Adrenal gland (tissue), 12 donors: ENCODE results near the gene GRIK1. TPM values are rescaled to one million over a fixed set of nuclear protein-coding genes. Genes with fewer than 3 reads are reported as not detected.

ENCODE experiments used
- DNase-seq, 7 donors: peaks; one replicate each; pipeline ENCODE4 v3.0.0-alpha.2; 2019 to 2020
- H3K27ac ChIP-seq, 5 donors: fragments of 200-600 bp; sonication (generic) in 4 of 5; 1 replicate in 3 of 5; 2 replicates in 2 of 5; pipeline versions ENCODE4 v1.5.1 to v1.8.0; 2016 to 2020; ENCODE audit warnings: mild to moderate bottlenecking in 1 of 5
- H3K27me3 ChIP-seq: fragments of 200-600 bp; 2 replicates; pipeline ENCODE4 v1.8.0; 2021
- H3K36me3 ChIP-seq, 2 donors: fragments of 200-600 bp; replicated peaks in 1 of 2; 1 replicate in 1 of 2; 2 replicates in 1 of 2; pipeline versions ENCODE4 v1.5.1 to v1.8.0; 2018 to 2022
- H3K4me1 ChIP-seq, 2 donors: fragments of 200-600 bp; replicated peaks in 1 of 2; 1 replicate in 1 of 2; 2 replicates in 1 of 2; pipeline versions ENCODE4 v1.5.1 to v1.8.0; 2018 to 2021
- H3K4me3 ChIP-seq, 4 donors: fragments of 200-600 bp; sonication (generic) in 3 of 4; one replicate each; pipeline ENCODE4 v1.5.1; 2016 to 2018
- H3K9me3 ChIP-seq, 3 donors: fragments of 200-600 bp; sonication (generic) in 1 of 3; replicated peaks in 1 of 3; 1 replicate in 2 of 3; 2 replicates in 1 of 3; pipeline versions ENCODE4 v1.5.1 to v1.8.0; 2016 to 2021
- POLR2A ChIP-seq, 2 donors: fragments of 450-650 bp; IDR thresholded peaks; one replicate each; pipeline ENCODE4 v1.6.1; 2017; ENCODE audit warnings: antibody characterized with exemption in 2 of 2, mild to moderate bottlenecking in 2 of 2, moderate library complexity in 1 of 2
- WGBS, 4 donors: extraction: QIAGEN DNeasy Blood & Tissue Kit in 2 of 4; methylation state at CpG; one replicate each; pipeline versions ENCODE4 v1.1.5 to v1.1.7; 2013 to 2017; 5-methylcytosine and 5-hydroxymethylcytosine counted together
- intact Hi-C, 2 donors: fragments of 100-400 bp; cut with DNase I; formaldehyde crosslinking; loops; one replicate each; pipeline versions ENCODE4 v1.14.1 to v1.15.0; 2022 to 2023
- polyA plus RNA-seq, 3 donors: library from polyadenylated mRNA; stranded (reverse); fragments of 200-250 nt in 2 of 3; fragments of 350-450 nt in 1 of 3; fragmentation: Illumina TruSeq in 1 of 3; extraction: RNeasy Lipid Tissue Mini Kit (QIAGEN cat#74804) in 1 of 3; gene quantifications; one replicate each; pipeline ENCODE4 v1.2.3, GENCODE V29; 2013 to 2014
- total RNA-seq, 9 donors: library from RNA; depleted of rRNA in 4 of 9; stranded (reverse); fragments of >200 nt in 4 of 9; fragments of 120-200 nt in 1 of 9; fragmentation: NEBNext Ultra II Directional in 1 of 9; extraction: Animal tissue kit (Norgen Biotek cat#: 25700) in 1 of 9; gene quantifications; one replicate each; pipeline versions ENCODE4 v1.1.0 to v1.2.4, GENCODE V29; 2013 to 2023
- TF ChIP-seq, protein P1 (sequence below), 6 experiments: fragments of 450-650 bp in 4 of 6; fragments of 200-600 bp in 2 of 6; sonication (generic) in 1 of 6; IDR thresholded peaks; 1 replicate in 5 of 6; 2 replicates in 1 of 6; pipeline versions ENCODE4 v1.5.1 to v1.8.0; 2016 to 2021; ENCODE audit warnings: antibody characterized with exemption in 6 of 6, mild to moderate bottlenecking in 2 of 6, moderate library complexity in 1 of 6
- donor health status: healthy with polysubstance abuse.
- donor health status: Bipolar disorder and iron deficiency.
- donor health status: DM: yes; HTN: yes; CAD: no.
- donor health status: DM: no; HTN: no; CAD: no.
- donor health status: DM: no; HTN: no; CAD: no.
- donor health status: DM: yes; HTN: yes; CAD: no.

Gene GRIK1
- total and polyA plus RNA-seq, 12 donors = 0.23 to 47.4 (median 8.1) TPM; not detected in 3

GRCh38 chr21:29499229-29499628 lies 440.6 kb downstream of the GRIK1 start:
- no peak for DNase-seq
- H3K9me3 ChIP-seq = no peaks in the 10 kb centered on the region
- H3K4me3 ChIP-seq = no peak overlapping the region
- no peak overlapping the region for H3K27ac ChIP-seq
- 94 to 99% (median 96%) methylated on average over 4 of the region's 4 CpGs for WGBS, 4 donors
- intact Hi-C loops = no loop called here
- no peak for TF ChIP-seq POLR2A (IDR thresholded peaks at IDR 0.05)
- TF ChIP-seq, protein P1, sequence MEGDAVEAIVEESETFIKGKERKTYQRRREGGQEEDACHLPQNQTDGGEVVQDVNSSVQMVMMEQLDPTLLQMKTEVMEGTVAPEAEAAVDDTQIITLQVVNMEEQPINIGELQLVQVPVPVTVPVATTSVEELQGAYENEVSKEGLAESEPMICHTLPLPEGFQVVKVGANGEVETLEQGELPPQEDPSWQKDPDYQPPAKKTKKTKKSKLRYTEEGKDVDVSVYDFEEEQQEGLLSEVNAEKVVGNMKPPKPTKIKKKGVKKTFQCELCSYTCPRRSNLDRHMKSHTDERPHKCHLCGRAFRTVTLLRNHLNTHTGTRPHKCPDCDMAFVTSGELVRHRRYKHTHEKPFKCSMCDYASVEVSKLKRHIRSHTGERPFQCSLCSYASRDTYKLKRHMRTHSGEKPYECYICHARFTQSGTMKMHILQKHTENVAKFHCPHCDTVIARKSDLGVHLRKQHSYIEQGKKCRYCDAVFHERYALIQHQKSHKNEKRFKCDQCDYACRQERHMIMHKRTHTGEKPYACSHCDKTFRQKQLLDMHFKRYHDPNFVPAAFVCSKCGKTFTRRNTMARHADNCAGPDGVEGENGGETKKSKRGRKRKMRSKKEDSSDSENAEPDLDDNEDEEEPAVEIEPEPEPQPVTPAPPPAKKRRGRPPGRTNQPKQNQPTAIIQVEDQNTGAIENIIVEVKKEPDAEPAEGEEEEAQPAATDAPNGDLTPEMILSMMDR (IDR thresholded peaks at IDR 0.05) = no peak
- no peaks in the 10 kb centered on the region for H3K36me3 ChIP-seq
- H3K27me3 ChIP-seq = no peaks in the 10 kb centered on the region
- no peaks in the 10 kb centered on the region for H3K4me1 ChIP-seq

GRCh38 chr21:29496337-29496736 lies 443.5 kb downstream of the GRIK1 start:
- Histone ChIP-seq H3K36me3 (no peaks in the 10 kb centered on the region), H3K27me3 (no peaks in the 10 kb centered on the region), H3K4me1 (no peaks in the 10 kb centered on the region), H3K9me3 (no peaks in the 10 kb centered on the region), H3K4me3 (no peak overlapping the region), H3K27ac (no peak overlapping the region)
- no peak for TF ChIP-seq POLR2A (IDR thresholded peaks at IDR 0.05)
- TF ChIP-seq, protein P1 (IDR thresholded peaks at IDR 0.05) = no peak
- 25 to 42% (median 40%) methylated on average over 1 of the region's 1 CpG for WGBS, 4 donors
- intact Hi-C loops = no loop called here
- DNase-seq = no peak

DNA sequence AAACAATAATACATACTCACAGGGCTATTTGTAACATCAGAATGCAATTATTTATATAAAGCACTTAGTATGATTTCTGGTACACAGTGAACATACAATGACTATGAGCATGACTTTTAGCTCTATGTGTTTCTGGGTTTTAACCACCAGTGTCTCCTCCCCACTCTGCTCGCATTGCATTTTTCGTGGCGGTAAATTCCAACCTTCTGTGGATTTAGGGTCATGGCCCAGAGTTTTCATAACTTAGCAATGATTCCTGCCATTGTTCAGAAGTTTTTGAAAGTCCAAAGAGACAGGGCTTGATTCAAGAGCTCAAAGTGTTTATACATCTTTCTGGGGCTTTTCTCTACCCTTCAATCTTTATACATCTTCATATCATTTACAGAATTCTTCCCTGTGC lies 449.8 kb downstream of the GRIK1 start:
- no peaks in the 10 kb centered on the region for H3K9me3 ChIP-seq
- no peak for DNase-seq
- intact Hi-C loops = no loop called here
- WGBS, 4 donors = 90 to 93% (median 91%) methylated on average over 3 of the region's 3 CpGs
- no peaks in the 10 kb centered on the region for H3K27me3 ChIP-seq
- no peaks in the 10 kb centered on the region for H3K4me1 ChIP-seq
- no peaks in the 10 kb centered on the region for H3K36me3 ChIP-seq
- TF ChIP-seq, protein P1 (IDR thresholded peaks at IDR 0.05) = no peak
- TF ChIP-seq POLR2A (IDR thresholded peaks at IDR 0.05) = no peak
- no peak overlapping the region for H3K27ac ChIP-seq
- no peak overlapping the region for H3K4me3 ChIP-seq

DNA sequence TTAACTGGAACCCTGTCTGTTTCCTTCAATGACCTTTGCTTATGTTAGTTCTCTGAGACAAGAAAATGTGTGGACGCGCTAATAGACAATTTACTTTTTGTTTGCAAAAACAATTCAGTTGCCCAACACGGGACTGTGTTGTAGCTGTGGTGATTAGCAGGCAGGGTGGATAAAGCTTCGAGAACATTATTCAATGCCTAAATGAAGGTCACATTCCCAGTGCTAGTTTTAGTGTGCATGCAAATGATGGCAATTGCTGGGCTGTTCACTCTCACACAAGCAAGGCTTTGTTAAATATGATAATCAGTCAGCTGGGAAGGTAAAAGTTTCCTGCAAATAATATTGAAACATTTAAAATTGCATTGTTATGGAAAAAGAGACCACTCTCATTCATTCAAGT lies 452.6 kb downstream of the GRIK1 start:
- no peak overlapping the region for H3K27ac ChIP-seq
- H3K27me3 ChIP-seq = no peaks in the 10 kb centered on the region
- H3K36me3 ChIP-seq = no peaks in the 10 kb centered on the region
- H3K4me3 ChIP-seq = no peak overlapping the region
- H3K4me1 ChIP-seq = no peaks in the 10 kb centered on the region
- WGBS, 4 donors = 49 to 58% (median 55%) methylated on average over 4 of the region's 4 CpGs
- no peaks in the 10 kb centered on the region for H3K9me3 ChIP-seq
- intact Hi-C loops = no loop called here
- TF ChIP-seq, protein P1 (IDR thresholded peaks at IDR 0.05) = no peak
- no peak for TF ChIP-seq POLR2A (IDR thresholded peaks at IDR 0.05)
- no peak for DNase-seq

Other genes starting within 250 kb of the GRIK1 start
- gene CLDN17, start 226.8 kb upstream of the GRIK1 start, total RNA-seq = not detected
- not detected for gene CLDN17, start 226.8 kb upstream of the GRIK1 start, polyA plus RNA-seq